HEK293T (cell line): Measurements from ENCODE around the gene KDM4C.

Experiments used
- L3MBTL2 ChIP-seq: fragments of 450-650 bp; conservative IDR thresholded peaks from 2 replicates; pipeline ENCODE4 v1.6.1; 2016; ENCODE audit warnings: mild to moderate bottlenecking
- TARDBP ChIP-seq: fragments of 450-650 bp; IDR thresholded peaks from 2 replicates; pipeline ENCODE4 v1.6.1; 2016

DNA sequence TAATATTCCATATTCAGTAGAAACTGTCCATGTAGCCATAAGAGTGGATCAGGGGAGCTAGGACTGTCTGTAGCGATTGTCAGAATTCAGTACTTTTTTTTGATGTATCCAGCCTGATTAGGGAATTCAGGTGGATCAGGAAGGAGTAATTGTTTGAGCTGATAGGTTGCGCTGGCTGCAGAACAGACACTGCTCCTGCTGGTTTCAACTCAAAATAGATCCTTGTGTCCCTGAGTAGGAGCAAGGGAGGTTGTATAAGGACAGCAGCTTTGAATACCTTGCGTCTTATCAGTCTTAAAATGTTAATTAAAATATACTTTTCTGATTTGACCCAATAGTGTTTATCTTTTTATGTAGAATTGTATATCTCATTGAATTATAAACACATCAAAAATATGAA is 229.6 kb downstream of the KDM4C start:
- TF ChIP-seq L3MBTL2 (no peak), TARDBP (no peak)
